GM19238 (cell line): ENCODE data around the gene PER2.

Experiments used
- DNase-seq: peaks from one replicate; pipeline ENCODE4 v3.0.0; 2011; ENCODE audit warnings: low spot score; ENCODE audit not compliant: insufficient read length

The PER2 gene

DNA sequence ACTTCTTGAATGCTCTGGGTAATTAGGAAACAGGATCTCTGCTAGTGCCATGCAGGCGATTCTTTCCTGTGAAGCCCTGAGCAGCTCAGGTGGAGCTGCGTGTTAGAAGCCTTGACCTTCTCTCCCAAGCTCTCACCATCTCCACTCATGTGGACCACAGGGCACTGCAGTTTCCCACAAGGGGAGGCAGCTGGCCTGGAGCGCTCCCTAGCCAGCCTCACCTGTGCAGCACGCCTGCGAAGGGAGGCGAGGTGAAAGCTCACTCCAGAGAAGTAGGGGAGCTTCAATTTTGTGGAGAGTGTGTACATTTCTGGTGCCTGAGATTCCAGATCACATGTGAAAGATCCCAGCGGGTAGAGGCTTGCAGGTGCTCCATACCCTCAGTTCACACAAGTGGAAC is 37.5 kb downstream of the PER2 start:
- no peak for DNase-seq

DNA sequence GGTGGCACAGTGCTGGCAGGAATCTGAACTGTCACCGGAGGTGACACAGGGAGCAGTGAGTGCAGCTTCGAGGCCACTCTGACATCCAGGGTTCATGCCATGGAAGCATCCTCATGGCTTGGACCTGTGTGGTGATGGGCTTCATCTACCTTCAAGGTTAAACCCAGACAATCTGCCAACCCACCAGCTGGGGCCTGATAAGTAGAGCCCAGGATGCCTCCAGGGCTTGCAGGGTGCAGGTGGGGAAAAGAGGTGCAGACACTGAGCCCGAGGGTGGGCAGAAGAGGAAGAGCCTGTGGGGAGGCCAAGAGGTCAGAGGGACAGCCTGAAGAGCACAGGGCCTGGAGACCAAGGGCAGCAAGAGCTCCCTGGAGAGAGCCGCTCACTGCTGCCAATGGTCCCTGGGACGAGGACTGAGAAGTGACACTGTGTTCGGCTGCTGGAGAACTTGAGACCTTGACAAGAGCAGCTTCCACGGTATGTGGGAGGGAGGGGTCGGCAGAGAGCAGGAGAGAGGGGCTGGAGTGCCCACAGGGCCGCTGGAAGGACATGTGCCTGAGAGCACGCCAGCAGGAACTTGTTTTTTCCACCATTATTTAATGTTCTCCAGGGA is 40.5 kb downstream of the PER2 start:
- DNase-seq: no peak

DNA sequence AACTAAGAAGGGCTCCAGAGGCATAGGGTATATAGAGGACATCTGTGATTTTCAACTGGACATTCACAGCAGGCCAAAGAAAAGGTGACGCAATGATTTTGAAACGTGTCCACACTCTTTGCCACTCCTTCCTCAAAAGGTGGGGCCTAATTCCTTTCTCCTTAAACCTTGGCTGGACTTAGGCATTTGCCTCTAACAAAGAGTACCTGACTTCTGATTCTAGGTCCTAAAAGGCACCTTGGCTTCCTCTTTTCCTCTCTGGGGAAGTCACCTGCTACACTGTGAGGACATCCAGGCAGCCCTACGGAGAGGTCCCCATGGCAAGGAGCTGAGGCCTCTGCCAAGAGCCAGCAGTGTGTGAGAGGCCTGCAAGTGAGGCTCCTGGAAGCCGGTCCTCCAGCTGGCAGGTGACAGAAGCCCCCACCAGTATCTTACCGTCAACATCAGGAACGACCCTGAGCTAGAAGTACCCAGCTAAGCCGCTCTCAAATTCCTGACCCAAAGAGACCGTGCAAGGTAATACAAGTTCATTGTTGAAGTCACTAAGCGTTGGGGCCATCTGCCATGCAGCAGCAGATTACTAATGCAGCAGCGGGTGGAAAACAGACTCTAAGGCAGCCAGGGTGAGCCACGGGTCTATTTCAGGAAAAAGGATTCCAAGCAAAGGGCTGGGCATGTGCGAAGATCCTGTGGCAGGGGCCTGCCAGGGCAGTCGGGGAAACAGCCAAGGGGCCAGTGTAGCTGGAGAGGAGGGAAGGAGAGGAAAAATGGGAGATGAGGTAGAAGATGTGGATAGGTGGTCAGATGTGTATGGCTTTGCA is 41.2 kb downstream of the PER2 start:
- no peak for DNase-seq

DNA sequence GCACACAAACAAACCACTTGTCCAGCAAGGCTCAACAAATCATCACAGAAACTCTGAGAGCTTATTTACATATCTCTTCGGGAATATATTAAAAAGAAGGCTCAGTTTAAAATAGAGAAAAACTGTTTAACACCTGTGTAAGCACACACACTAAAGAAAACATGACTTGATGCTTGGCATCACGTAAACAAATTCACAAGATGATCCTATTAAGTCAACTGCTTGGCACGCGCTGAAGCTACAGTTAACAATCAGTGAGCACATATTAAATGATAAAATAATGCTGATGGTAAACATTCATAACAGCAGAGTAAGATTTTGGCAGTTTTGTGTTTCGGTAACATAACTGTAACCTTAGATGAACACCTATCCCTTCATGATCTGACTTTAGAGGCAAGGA is 44.3 kb downstream of the PER2 start:
- DNase-seq: no peak

DNA sequence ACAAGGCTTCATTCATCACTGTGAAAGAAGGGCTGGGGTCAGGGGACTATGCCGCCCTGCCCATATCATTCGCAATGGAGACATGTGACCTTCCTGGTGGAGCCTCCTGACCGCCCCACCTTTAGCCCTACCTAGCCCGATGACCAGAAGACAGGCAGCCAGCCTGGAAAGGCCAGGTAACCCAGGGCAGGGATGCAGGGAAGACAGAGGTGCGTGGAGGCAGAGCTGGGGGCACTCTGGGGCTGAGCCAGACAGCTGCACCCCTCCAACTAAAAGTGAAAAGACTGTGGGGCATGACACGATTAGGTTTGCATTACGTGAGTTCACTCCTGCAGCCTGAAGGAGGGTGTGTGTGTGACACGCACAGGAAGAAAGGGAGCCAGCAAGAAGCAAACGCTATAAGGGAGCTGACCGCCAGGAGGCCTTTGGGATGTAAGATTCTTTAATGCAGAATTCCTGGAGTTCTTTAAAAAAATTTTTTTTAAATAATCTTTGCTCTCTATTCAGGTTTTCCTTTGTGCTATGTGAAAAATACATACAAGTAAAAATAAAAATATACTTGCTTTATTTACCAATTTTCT is 44.8 kb downstream of the PER2 start:
- no peak for DNase-seq

DNA sequence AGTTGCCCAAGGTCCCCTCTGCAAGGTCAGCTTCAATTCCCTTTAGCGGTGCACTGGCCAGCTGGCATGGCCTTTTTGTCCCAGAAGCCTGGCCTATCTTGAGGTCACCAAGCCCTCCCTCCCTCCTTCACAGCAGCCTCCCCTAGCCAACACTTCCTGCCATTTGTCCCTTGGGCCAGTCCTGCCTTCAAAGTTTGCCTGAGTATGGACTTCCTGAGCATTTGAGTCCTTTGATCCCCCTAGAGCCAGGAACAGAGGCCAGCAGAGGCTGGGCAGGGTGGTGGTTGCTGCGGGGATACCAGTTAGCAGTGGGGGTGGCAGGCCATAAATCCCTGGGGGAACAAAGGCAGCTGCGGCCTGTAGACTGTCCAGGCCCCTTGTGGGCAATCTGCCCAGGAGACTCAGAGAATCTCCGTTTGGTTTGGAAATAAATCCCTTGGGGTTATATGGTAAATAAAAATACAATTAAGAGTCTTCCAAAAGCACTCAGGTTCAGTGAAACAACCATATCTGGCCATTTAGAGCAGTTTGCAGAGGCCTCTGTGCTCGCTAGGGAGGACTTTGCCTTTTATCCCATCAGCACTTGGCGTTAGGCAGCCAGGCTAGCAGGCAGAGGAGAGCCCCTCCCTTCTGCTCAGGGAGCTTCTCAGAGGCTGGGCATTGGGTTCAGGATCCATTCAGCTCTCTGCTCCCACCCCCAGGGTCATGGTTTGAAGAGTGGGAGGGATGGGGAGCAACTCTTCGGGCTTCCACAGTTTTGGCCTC is 45.5 kb downstream of the PER2 start:
- no peak for DNase-seq

DNA sequence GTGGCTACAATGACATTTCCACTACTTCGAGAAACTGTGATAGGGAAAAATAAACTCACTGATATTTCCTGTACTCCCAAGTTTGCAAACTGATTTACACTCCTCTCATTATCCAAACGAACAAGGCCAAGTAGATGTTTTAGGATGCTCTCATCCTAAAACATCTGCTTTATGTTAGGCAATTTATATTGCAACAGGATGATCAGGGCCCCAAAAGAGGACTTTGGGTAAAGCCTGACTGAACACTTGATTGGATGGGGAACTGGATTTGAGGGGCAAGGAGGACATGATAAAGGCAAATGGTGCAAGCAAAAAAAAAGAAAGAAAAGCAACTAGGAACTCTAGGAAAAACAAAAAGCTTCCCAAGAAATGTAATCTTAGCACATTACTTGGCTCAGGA is 46.4 kb downstream of the PER2 start:
- DNase-seq: no peak

DNA sequence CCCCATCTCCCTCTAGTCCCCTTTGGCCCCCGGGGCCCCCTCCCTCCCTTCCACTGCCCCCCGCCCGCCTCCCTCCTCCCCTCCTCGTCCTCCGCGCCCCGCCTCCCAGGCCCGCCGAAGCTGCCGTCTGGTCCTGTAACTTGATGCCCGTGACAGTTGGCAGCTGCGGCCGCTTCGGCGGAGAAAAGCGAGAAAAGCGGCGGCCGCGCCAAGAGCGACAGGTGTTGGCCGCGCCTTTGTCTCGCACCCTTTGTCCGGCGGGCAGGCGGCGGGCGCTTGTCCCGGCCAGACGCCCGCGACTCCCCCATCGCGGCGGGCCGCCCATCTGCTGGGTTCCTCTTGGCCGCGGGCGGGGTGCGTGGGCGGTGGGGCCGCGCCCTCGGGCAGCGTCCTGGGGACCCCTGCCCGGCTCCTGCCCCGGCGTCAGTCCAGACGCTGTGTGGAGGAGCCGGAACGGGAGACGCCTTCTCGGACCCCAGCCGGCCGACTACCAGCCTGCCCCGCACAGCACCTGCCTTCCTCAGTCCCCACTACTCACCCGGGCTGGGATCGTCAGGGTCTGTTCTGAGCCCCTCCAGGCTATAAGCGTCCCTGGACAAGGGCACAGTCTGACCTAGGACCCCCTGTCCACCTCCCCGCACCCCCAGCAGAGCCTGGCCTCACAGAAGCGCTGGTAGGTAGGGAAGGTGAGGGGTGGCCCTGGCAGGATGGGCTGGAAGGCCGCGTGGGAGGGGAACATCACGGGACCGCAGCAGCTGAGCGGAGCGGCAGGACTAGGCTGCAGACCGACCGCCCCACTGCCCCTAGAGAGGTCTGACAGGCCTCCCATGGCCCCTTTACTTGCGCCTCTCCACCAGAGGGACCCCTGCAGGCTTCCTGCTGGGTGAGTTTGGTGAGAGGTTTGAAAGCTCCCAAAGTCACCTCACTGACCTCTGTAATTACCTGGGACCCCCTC is 47.4 kb downstream of the PER2 start:
- DNase-seq: peak; percentile 47

DNA sequence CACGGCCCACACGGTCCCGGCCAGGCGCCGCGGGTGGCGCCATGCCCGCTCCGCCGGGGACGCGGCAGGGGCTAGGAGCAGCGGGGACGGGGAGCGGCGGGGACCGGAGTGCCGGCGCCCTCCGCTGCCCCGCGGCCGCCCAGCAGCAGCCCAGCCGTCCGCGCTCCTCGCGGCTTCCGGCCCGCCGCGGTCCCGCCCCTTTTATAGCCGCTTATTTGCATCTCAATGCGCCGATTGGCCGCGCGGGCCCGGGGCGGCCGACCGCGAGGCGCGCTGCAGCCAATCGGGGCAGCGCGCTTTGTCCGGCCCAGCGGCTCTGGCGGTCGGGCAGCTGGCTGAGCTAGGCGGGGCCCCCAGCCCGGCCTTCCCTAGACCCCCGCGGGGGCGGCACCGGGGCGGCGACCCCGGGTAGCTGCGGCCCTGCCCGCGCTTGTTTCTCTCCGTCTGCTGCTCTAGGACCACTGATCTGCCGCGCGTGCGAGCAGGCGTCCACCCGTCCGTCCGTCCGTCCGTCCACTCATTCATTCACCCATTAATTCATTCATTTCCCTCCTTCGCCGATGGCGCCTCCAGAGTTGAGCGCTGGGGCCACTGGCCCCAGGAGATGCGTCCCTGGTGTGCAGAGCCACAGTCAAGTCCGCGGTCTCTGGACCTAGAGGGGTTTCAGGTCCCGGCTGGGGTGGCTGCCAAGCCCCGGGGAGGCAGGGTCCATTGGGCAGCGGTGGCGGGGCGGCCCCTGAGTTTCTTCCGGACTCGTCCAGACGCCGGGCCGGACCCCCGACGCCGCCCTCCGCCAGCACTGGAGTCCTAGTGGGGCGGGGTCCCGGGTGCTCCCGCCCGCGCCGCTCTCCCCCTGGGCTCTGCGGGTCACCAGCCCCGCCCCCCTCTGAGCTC is 48.3 kb downstream of the PER2 start, which contains the start of gene HES6:
HES6 (minus strand) TSS at position 176 of the 894 bp plus-strand sequence; CDS start at position 43, 133 bp downstream.
- peak; percentile 95 for DNase-seq

DNA sequence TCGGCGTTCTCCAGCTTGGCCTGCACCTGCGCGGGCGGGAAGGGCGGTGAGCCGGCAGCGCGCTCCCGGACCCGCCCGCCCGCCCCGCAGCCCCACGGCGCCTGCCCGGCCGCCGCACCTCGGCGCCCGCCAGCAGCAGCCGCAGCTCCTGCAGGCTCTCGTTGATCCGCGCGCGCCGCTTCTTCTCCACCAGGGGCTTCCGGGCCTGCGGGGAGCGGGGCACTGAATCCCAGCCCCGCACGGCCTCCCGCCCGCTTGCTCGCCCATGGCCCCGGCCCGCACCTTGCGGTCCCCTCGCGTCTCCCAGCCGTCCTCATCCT is 48.9 kb downstream of the PER2 start:
- DNase-seq: peak; percentile 37

DNA sequence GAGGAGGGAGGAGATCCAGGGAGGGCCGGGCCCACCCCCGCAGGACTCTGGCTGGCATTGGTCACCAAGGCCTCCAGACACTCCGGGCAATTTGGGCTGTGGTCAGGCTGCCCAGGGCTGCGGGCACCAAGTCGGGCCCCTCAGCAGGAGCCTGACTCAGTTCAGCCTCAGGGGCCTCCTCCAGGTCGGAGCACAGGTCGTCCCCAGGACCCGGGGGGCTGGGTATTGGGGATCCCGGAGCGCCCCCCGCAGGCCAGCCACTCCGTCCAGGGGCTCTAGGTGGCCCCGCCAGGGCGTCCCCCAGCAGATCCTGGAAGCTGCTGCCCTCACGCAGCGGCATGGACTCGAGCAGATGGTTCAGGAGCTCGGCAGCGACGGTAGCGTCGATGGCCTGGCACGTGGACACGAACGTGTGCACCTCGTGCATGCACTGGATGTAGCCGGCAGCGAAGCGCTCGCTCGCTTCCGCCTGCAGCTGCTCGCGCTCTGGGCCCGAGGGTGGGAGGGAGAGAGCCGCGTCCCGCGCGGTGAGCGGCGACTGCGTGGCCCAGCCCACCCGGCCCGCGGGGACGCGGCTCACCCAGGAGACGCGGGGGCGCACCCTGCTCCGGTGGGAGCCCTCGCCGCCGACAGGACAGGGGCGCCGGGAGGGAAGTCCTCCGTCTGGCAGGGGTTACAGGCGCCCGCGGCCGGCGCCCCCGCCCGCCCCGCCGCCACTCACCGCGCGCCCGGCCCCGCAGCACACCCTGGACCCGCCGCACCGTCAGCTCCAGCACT is 49.5 kb downstream of the PER2 start:
- DNase-seq: no peak

DNA sequence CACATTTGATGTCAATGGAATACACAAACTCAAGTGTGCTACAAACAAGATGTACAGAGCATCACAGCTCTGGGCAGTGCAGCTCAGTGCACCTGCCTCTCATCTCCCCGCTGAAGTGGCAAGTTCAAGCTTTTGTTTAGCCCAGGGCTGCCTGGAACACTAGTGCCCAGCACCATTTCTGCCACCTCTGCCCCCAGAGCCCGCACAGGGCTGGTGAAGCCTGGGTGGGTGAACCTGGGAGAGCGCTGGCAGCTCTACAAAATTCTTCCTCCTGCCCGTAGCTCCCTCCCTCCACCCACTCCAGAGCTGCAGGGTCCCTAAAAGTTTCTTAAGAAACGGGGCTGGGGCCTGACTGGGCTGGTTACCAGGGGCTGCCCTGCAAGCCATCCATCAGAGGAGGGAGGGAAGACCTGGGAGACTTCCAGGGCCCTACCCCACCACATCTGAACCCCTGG is 50.1 kb downstream of the PER2 start:
- DNase-seq: no peak

DNA sequence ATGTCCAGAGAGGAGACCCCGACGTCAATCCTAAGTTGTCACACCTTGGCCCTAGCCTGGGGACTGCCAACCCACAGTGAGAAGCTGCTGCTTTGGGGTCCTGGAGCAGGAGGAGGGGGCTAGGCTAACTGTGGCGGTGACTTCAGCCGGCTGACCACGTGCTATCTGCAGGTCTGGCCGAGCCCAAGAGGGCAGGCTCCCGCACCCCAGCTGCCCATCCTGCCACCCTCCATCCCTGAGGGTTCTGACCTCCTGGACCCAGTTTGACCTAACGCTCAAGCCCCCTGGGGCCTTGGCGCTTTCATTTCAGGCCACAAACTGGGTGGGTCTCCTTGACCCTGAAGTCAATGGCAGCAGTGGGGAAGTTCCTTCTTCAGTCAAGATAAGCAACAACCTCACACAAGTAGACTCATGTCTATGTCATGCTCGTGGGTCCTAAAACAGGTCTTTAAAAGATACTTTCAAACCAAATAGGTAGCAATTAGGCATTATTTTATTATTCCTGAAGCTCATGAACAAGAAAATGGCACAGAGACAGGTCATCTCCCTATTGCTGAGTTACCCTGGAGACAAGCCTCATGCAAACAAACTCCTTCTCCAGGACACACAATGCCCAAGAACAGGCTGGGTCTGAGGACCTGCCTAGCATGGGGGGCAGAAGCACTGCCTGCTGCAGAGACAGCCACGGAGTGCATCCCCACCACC is 50.8 kb downstream of the PER2 start:
- DNase-seq: no peak

DNA sequence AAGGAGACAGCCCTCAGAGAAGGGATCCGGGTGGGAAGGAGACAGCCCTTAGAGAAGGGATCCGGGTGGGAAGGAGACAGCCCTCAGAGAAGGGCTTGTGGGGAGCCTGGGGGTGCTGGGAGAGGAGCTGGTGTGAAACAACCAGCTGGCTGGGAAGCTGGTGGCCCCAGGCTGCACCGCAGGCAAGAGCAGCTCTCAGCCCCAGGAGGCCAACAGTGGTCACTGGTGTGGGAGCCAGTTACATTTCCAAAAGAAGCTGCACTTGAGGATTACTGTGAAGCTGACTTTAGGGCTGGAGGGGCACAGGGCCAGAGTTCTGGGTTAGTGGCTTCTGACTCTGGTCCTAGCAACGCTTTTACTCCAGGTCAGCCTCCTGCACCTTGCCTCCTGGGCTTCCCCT is 51.8 kb downstream of the PER2 start:
- no peak for DNase-seq

DNA sequence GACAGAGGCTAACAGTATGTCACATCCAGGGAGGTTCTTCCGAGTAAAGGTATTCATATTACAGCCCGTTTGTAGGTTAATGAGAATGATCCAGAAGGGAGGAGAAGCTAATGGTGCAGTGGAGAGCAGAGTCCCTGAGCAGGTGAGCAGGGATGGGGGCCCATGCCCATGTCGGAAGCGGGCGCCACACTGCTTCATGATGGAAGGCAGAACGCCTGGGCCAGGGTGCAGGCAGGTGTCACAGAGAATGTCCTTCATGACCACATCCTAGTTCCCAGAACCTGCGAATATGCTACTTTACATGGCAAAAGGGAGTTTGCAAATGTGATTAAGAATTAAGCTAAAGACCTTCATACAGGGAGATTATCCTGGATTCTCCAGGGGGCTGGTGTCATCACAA is 52.6 kb downstream of the PER2 start:
- no peak for DNase-seq

DNA sequence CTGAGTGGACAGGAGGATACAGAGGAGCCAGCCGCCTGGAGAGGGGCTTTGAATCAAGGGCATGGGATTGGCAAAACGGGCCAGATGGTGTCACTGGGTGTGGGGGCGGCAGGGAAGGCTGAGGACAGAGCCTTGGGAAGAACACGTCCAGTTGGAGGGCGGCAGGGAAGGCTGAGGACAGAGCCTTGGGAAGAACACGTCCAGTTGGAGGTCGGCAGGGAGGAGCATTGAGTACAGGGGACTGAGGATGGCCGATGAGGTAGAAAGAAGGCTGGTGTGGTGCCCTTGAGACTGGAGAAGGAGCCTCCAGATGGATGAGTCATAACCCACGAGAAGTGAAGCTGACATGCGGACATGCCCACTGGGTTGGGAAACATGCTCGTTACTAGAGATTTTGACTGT is 53.1 kb downstream of the PER2 start:
- DNase-seq: no peak

DNA sequence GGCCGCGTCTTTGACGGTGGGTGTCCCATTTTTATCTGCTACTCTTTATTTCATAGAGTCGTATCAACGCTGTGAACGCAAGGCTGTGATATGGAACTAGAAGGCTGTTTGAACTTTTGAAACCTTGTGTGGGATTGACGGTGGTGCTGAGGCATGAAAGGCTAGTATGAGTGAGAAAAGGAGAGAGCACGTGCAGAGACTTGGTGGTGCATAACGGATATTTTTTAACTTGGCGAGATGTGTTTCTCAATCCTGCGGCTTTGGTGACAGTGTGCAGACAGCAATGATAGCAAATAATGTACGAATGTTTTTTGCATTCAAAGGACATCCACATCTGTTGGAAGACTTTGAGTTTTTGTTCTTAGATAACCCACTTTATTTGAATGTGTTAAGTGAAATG is 54.8 kb downstream of the PER2 start:
- no peak for DNase-seq

DNA sequence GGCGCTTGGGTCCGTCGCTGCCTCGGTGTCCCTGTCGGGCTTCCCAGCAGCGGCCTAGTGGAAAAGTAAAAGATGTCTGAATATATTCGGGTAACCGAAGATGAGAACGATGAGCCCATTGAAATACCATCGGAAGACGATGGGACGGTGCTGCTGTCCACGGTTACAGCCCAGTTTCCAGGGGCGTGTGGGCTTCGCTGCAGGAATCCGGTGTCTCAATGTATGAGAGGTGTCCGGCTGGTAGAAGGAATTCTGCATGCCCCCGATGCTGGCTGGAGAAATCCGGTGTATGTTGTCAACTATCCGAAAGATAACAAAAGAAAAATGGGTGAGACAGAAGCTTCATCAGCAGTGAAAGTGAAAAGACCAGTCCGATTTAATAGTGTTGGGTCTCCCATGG is 56.6 kb downstream of the PER2 start:
- no peak for DNase-seq
